GM23338 (cell line): ENCODE results near the gene MAP3K21. TPM values are rescaled to one million over a fixed set of nuclear protein-coding genes. Genes with fewer than 3 reads are reported as not detected.

Experiments used
- ATAC-seq: fragments of 200-7000 bp; cut with Tn5 transposase; 3 replicates; pipeline ENCODE4 v1.9.1; 2020
- DNase-seq: peaks from one replicate; pipeline ENCODE4 v3.0.0-alpha.2; 2015; ENCODE audit warnings: low spot score
- H2AFZ ChIP-seq: fragments of 200-600 bp; sonication (generic); 2 replicates; pipeline ENCODE4 v1.8.0; 2016; ENCODE audit warnings: antibody characterized with exemption, mild to moderate bottlenecking, moderate library complexity
- H3F3A ChIP-seq: fragments of 200-600 bp; sonication (generic); replicated peaks from 2 replicates; pipeline ENCODE4 v1.8.0; 2017; ENCODE audit warnings: antibody characterized with exemption, mixed run types, low read depth
- H3K27ac ChIP-seq: fragments of 200-600 bp; sonication (generic); 2 replicates; pipeline ENCODE4 v1.6.1; 2016; ENCODE audit warnings: low read depth
- H3K27me3 ChIP-seq: fragments of 200-600 bp; sonication (generic); 2 replicates; pipeline ENCODE4 v1.8.0; 2016; ENCODE audit warnings: mild to moderate bottlenecking, mixed run types, moderate library complexity; ENCODE audit not compliant: insufficient read depth
- H3K36me3 ChIP-seq: fragments of 200-600 bp; sonication (generic); 2 replicates; pipeline ENCODE4 v1.8.0; 2016; ENCODE audit warnings: mild to moderate bottlenecking; ENCODE audit not compliant: insufficient read depth
- H3K4me1 ChIP-seq: fragments of 200-600 bp; sonication (generic); 2 replicates; pipeline ENCODE4 v1.8.0; 2016; ENCODE audit warnings: mild to moderate bottlenecking, moderate library complexity; ENCODE audit not compliant: insufficient read depth
- H3K4me2 ChIP-seq: fragments of 200-600 bp; sonication (generic); 2 replicates; pipeline ENCODE4 v1.7.1; 2017; ENCODE audit warnings: mixed run types
- H3K4me3 ChIP-seq: fragments of 200-600 bp; sonication (generic); 2 replicates; pipeline ENCODE4 v1.6.1; 2016; ENCODE audit warnings: mixed run types
- H3K79me2 ChIP-seq: fragments of 200-600 bp; sonication (generic); replicated peaks from 2 replicates; pipeline ENCODE4 v1.8.0; 2017; ENCODE audit warnings: mild to moderate bottlenecking; ENCODE audit not compliant: insufficient read depth
- H3K9me2 ChIP-seq: fragments of 200-600 bp; sonication (generic); 2 replicates; pipeline ENCODE4 v1.8.0; 2017; ENCODE audit not compliant: insufficient read depth
- H4K20me1 ChIP-seq: fragments of 200-600 bp; sonication (generic); replicated peaks from 2 replicates; pipeline ENCODE4 v1.8.0; 2017; ENCODE audit warnings: mild to moderate bottlenecking; ENCODE audit not compliant: insufficient read depth
- H3K27ac Mint-ChIP-seq: 2 replicates; pipeline ENCODE4 v1.8.0; 2020; ENCODE audit warnings: inconsistent platforms, mild to moderate bottlenecking, moderate library complexity, mixed read lengths
- H3K27me3 Mint-ChIP-seq: 3 replicates; pipeline ENCODE4 v1.8.0; 2022; ENCODE audit warnings: low read depth, mild to moderate bottlenecking, moderate library complexity, mixed read lengths, inconsistent platforms; ENCODE audit not compliant: insufficient read depth, poor library complexity
- H3K36me3 Mint-ChIP-seq: 3 replicates; pipeline ENCODE4 v1.8.0; 2021; ENCODE audit warnings: low read depth, mild to moderate bottlenecking, inconsistent platforms, moderate library complexity, mixed read lengths
- H3K4me1 Mint-ChIP-seq: 3 replicates; pipeline ENCODE4 v1.8.0; 2020; ENCODE audit warnings: mild to moderate bottlenecking, inconsistent platforms, mixed read lengths
- H3K4me3 Mint-ChIP-seq: 3 replicates; pipeline ENCODE4 v1.8.0; 2021; ENCODE audit warnings: moderate library complexity, mild to moderate bottlenecking, inconsistent platforms, mixed read lengths
- H3K9me3 Mint-ChIP-seq: 3 replicates; pipeline ENCODE4 v1.8.0; 2020; ENCODE audit warnings: moderate library complexity, mild to moderate bottlenecking, inconsistent platforms, mixed read lengths
- CTCF ChIP-seq, 2 experiments: fragments of 200-600 bp in 1 of 2; sonication (generic) in 1 of 2; conservative IDR thresholded peaks; 2 replicates each; pipeline versions ENCODE4 v1.5.1 to v1.6.1; 2016 to 2017; ENCODE audit warnings: antibody characterized with exemption in 2 of 2, low read depth in 2 of 2, mild to moderate bottlenecking in 2 of 2, moderate library complexity in 1 of 2
- ETS1 ChIP-seq: IDR thresholded peaks from 2 replicates; pipeline ENCODE4 v1.6.1; 2016; ENCODE audit warnings: antibody characterized with exemption
- EZH2 ChIP-seq: fragments of 200-600 bp; sonication (generic); IDR thresholded peaks from one replicate; pipeline ENCODE4 v1.8.0; 2017; ENCODE audit warnings: antibody characterized with exemption, mild to moderate bottlenecking, low read depth; ENCODE audit not compliant: unreplicated experiment
- EZH2phosphoT487 ChIP-seq: fragments of 200-600 bp; sonication (generic); IDR thresholded peaks from one replicate; pipeline ENCODE4 v1.8.1; 2018; ENCODE audit warnings: antibody characterized with exemption; ENCODE audit not compliant: unreplicated experiment
- JUNB ChIP-seq: IDR thresholded peaks from one replicate; pipeline ENCODE4 v1.6.1; 2016; ENCODE audit warnings: antibody characterized with exemption; ENCODE audit not compliant: unreplicated experiment
- POLR2AphosphoS5 ChIP-seq: IDR thresholded peaks from 2 replicates; pipeline ENCODE4 v1.6.1; 2016; ENCODE audit warnings: antibody characterized with exemption, low read depth
- ZNF331 ChIP-seq: fragments of 250-450 bp; sonication (Bioruptor Pico); IDR thresholded peaks from 2 replicates; pipeline ENCODE4 v1.5.0; 2020; ENCODE audit warnings: low read depth, mild to moderate bottlenecking, moderate library complexity
- ZNF462 ChIP-seq: fragments of 250-450 bp; sonication (Bioruptor Pico); IDR thresholded peaks from 2 replicates; pipeline ENCODE4 v1.5.0; 2020; ENCODE audit warnings: mild to moderate bottlenecking, moderate library complexity
- polyA plus RNA-seq: library from polyadenylated mRNA; unstranded; fragments of >200 nt; fragmentation: Nextera tagmentation; extraction: Ambion mirVana; gene quantifications from 2 replicates; pipeline ENCODE4 v1.2.1, GENCODE V29; 2016
- total RNA-seq: library from RNA; depleted of rRNA; stranded (reverse); fragments of >200 nt; shearing (Covaris generic); gene quantifications from 2 replicates; pipeline ENCODE4 v1.2.3, GENCODE V29; 2014

Gene MAP3K21
- total and polyA plus RNA-seq, 2 experiments from 2014 or later = 11.7 to 40.1 TPM

- Histone ChIP-seq H3K4me2 (no peak overlapping the region), H4K20me1 (peaks cover 31% of the 10 kb centered on the region), H3K27me3 (no peaks in the 10 kb centered on the region), H3K79me2 (peaks cover 100% of the 10 kb centered on the region), H3K4me3 (no peak overlapping the region), H3K9me2 (peaks cover 6% of the 10 kb centered on the region), H3K27ac (no peak overlapping the region), H2AFZ (no peak overlapping the region), H3F3A (no peaks in the 10 kb centered on the region), H3K4me1 (peaks cover 25% of the 10 kb centered on the region; the same call in 1 of the 2 replicates), H3K36me3 (peaks cover 8% of the 10 kb centered on the region; the same call in 1 of the 2 replicates)
- DNase-seq (no peak), ATAC-seq (no peak)
- Mint-ChIP-seq H3K36me3 (peaks cover 57% of the 10 kb centered on the region), H3K9me3 (no peaks in the 10 kb centered on the region), H3K27ac (no peak overlapping the region), H3K4me3 (no peak overlapping the region), H3K4me1 (peaks cover 50% of the 10 kb centered on the region), H3K27me3 (no peaks in the 10 kb centered on the region)
- TF ChIP-seq JUNB = no peak
- TF ChIP-seq EZH2phosphoT487 = no peak
- TF ChIP-seq ETS1 = no peak
- no peak for TF ChIP-seq EZH2
- TF ChIP-seq ZNF462 (CRISPR knock-in tag) = no peak
- TF ChIP-seq POLR2AphosphoS5 = no peak
- no peak for TF ChIP-seq CTCF (conservative IDR thresholded peaks at IDR 0.05; ENCODE audit: low read depth in 2 of 2)
- TF ChIP-seq ZNF331 (CRISPR knock-in tag) = no peak
Measured at GRCh38 chr1:233282582-233282886, 45.0 kb upstream of the MAP3K21 start.
